HCT116 (cell line): ENCODE data around the gene SPPL2B. TPM values are rescaled to one million over a fixed set of nuclear protein-coding genes. Genes with fewer than 3 reads are reported as not detected.
A peak's percentile ranks its signal among the peaks of the same experiment; 100 is the strongest.

ENCODE experiments used
- ATAC-seq: fragments of 200-7000 bp; cut with Tn5 transposase; 2 replicates; pipeline ENCODE4 v1.9.1; 2020; ENCODE audit warnings: mild to moderate bottlenecking, moderate library complexity
- BruUV-seq: library from RNA; stranded (reverse); fragments of 400-500 nt; replicated peaks from 2 replicates; lab custom pipeline; 2021; lab: Mats Ljungman, UMichigan
- CTCF ChIA-PET: fragments of 300-600 bp; sonication (Branson Sonifier 250); formaldehyde crosslinking; loops from one replicate; lab custom pipeline; 2021; ENCODE audit warnings: antibody characterized with exemption; lab: Charles Lee
- POLR2A ChIA-PET: fragments of 300-600, 350-600 bp; sonication (Branson Sonifier 250); formaldehyde crosslinking; loops from one replicate; lab custom pipeline; 2021; ENCODE audit warnings: antibody characterized with exemption; lab: Charles Lee
- RAD21 ChIA-PET, 2 experiments: fragments of 300-600 bp; sonication (Branson Sonifier 250); formaldehyde crosslinking; loops; one replicate each; lab custom pipeline; 2023; ENCODE audit warnings: low total read pairs in 2 of 2; ENCODE audit not compliant: uncharacterized antibody in 2 of 2, unreplicated experiment in 2 of 2, low non-redundant PET in 1 of 2; lab: Charles Lee
- DNase-seq: peaks from one replicate; pipeline ENCODE4 v3.0.0-alpha.2; 2010; ENCODE audit warnings: low read depth, low spot score
- H2AFZ ChIP-seq: fragments of 200-600 bp; shearing (Covaris generic), sonication (generic); 2 replicates; pipeline ENCODE4 v1.6.1; 2017; ENCODE audit warnings: low read depth, mixed run types, mixed read lengths, antibody characterized with exemption, low read length; ENCODE audit not compliant: poor library complexity, severe bottlenecking
- H3K27ac ChIP-seq: 2 replicates; pipeline ENCODE4 v1.5.1; 2012; ENCODE audit warnings: low read depth, low read length
- H3K27me3 ChIP-seq: fragments of 200-600 bp; sonication (generic); 2 replicates; pipeline ENCODE4 v1.6.1; 2016; ENCODE audit warnings: mixed run types, low read length, mixed read lengths; ENCODE audit not compliant: insufficient read depth
- H3K36me3 ChIP-seq, 2 experiments: fragments of 200-500 bp in 1 of 2; fragments of 200-600 bp in 1 of 2; sonication (Bioruptor generic) in 1 of 2; sonication (generic) in 1 of 2; 2 replicates each; pipeline versions ENCODE4 v1.5.1 to v1.6.1; 2014 to 2016; ENCODE audit warnings: low read length in 2 of 2, inconsistent platforms in 1 of 2, mixed read lengths in 1 of 2, mixed run types in 1 of 2; ENCODE audit not compliant: insufficient read depth in 2 of 2, control insufficient read depth in 1 of 2
- H3K4me1 ChIP-seq, 2 experiments: fragments of 200-600 bp in 1 of 2; sonication (generic) in 1 of 2; 2 replicates each; pipeline versions ENCODE4 v1.5.1 to v1.6.1; 2012 to 2017; ENCODE audit warnings: low read length in 2 of 2, inconsistent platforms in 1 of 2, mild to moderate bottlenecking in 1 of 2, mixed read lengths in 1 of 2, mixed run types in 1 of 2, moderate library complexity in 1 of 2; ENCODE audit not compliant: insufficient read depth in 2 of 2, control insufficient read depth in 1 of 2
- H3K4me2 ChIP-seq: fragments of 200-600 bp; sonication (generic); 2 replicates; pipeline ENCODE4 v1.6.1; 2017; ENCODE audit warnings: mixed run types, low read length, mixed read lengths
- H3K4me3 ChIP-seq, 2 experiments: fragments of 200-600 bp in 1 of 2; sonication (generic) in 1 of 2; replicated peaks in 1 of 2; 2 replicates each; pipeline ENCODE4 v1.5.1; 2011 to 2016; ENCODE audit warnings: low read length in 2 of 2, control low read depth in 1 of 2, low read depth in 1 of 2, mild to moderate bottlenecking in 1 of 2, mixed read lengths in 1 of 2, mixed run types in 1 of 2
- H3K79me2 ChIP-seq: fragments of 200-600 bp; sonication (generic); 2 replicates; pipeline ENCODE4 v1.6.1; 2017; ENCODE audit warnings: mild to moderate bottlenecking, mixed run types, low read length, moderate library complexity, mixed read lengths; ENCODE audit not compliant: insufficient read depth
- H3K9ac ChIP-seq: fragments of 200-600 bp; sonication (generic); 2 replicates; pipeline ENCODE4 v1.6.1; 2016; ENCODE audit warnings: low read length, mixed read lengths
- H3K9me2 ChIP-seq: fragments of 200-600 bp; sonication (generic), shearing (Covaris generic); 2 replicates; pipeline ENCODE4 v1.6.1; 2017; ENCODE audit warnings: mixed run types, mild to moderate bottlenecking, moderate library complexity; ENCODE audit not compliant: insufficient read depth
- H3K9me3 ChIP-seq, 2 experiments: fragments of 200-500 bp in 1 of 2; fragments of 200-600 bp in 1 of 2; sonication (Bioruptor generic) in 1 of 2; sonication (generic) in 1 of 2; 2 replicates each; pipeline ENCODE4 v1.6.1; 2014 to 2017; ENCODE audit warnings: low read length in 2 of 2, mixed read lengths in 2 of 2, inconsistent platforms in 1 of 2, low read depth in 1 of 2, mild to moderate bottlenecking in 1 of 2, mixed run types in 1 of 2, moderate library complexity in 1 of 2; ENCODE audit not compliant: control insufficient read depth in 1 of 2, insufficient read depth in 1 of 2
- H4K20me1 ChIP-seq: fragments of 200-600 bp; sonication (generic), shearing (Covaris generic); 2 replicates; pipeline ENCODE4 v1.6.1; 2017; ENCODE audit warnings: mixed run types, mild to moderate bottlenecking, moderate library complexity; ENCODE audit not compliant: insufficient read depth
- CBX3 ChIP-seq: IDR thresholded peaks from 2 replicates; pipeline ENCODE4 v1.6.1; 2012; ENCODE audit warnings: low read depth
- FOSL1 ChIP-seq: IDR thresholded peaks from 2 replicates; pipeline ENCODE4 v1.6.1; 2012; ENCODE audit warnings: low read depth
- POLR2A ChIP-seq: IDR thresholded peaks from 2 replicates; pipeline ENCODE4 v1.7.0; 2011; ENCODE audit warnings: borderline replicate concordance; ENCODE audit not compliant: insufficient read depth, insufficient read length; ENCODE audit errors: extremely low read depth
- POLR2AphosphoS5 ChIP-seq: IDR thresholded peaks from 2 replicates; pipeline ENCODE4 v1.6.1; 2011; ENCODE audit warnings: mild to moderate bottlenecking, low read depth, low read length, moderate library complexity
- REST ChIP-seq: IDR thresholded peaks from 2 replicates; pipeline ENCODE4 v1.6.1; 2012; ENCODE audit warnings: low read depth
- SIN3A ChIP-seq: IDR thresholded peaks from 2 replicates; pipeline ENCODE4 v1.6.1; 2012; ENCODE audit warnings: low read depth
- SP1 ChIP-seq: IDR thresholded peaks from 2 replicates; pipeline ENCODE4 v1.6.1; 2012; ENCODE audit warnings: low read depth
- intact Hi-C: fragments of 100-400 bp; cut with micrococcal nuclease; formaldehyde crosslinking; loops from 2 replicates; pipeline ENCODE4 v1.10.0; 2022
- total RNA-seq: library from RNA; stranded (reverse); gene quantifications from one replicate; pipeline ENCODE4 v1.2.1, GENCODE V29; 2021; ENCODE audit not compliant: unreplicated experiment

Gene SPPL2B
- total RNA-seq, 1 experiment from 2014 or later, result 83.1 TPM

- no peak for TF ChIP-seq REST
- no peak for TF ChIP-seq POLR2AphosphoS5
- TF ChIP-seq, all 23 proteins: peak for 0
These were observed 5.9 kb downstream of the SPPL2B start (continued) for GRCh38 chr19:2334426-2334825.

DNA sequence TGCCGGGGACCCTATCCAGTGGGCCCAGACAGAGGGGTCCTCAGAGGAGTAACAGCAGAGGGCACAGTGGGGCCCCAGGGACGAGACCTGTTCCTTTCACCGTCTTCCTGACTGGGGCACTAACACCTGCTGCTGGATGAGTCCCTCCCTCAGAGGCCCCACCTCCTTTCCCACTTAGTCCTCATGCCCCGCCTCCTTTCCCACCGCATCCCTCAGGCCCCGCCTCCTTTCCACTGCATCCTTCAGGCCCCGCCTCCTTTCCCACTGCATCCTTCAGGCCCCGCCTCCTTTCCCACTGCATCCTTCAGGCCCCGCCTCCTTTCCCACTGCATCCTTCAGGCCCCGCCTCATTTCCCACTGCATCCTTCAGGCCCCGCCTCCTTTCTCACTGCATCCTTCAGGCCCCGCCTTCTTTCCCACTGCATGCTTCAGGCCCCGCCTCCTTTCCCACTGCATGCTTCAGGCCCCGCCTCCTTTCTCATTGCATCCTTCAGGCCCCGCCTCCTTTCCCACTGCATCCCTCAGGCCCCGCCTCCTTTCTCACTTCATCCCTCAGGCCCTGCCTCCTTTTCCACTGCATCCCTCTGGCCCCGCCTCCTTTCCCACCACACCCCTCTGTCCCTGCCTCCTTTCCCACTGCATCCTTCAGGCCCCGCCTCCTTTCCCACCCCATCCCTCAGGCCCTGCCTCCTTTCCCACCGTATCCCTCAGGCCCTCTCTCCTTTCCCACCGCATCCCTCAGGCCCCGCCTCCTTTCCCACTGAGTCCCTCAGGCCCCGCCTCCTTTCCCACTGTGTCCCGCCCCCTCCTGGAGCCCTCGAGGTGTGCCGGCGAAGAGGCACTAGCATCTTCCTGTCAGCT, 6.7 kb downstream of the SPPL2B start:
- intact Hi-C loops, result no loop called here
- H3K4me1 ChIP-seq, result peaks cover 4 to 11% of the 10 kb centered on the region in 2 experiments; a peak in 1 of 4 replicates
- DNase-seq, result no peak
- no TSS peak for BruUV-seq
- H3K9me2 ChIP-seq, result no peaks in the 10 kb centered on the region
- ChIA-PET POLR2A (no interaction called here), CTCF (no interaction called here), RAD21 (no interaction called here)
- H3K9me3 ChIP-seq, result peaks cover 0 to 11% of the 10 kb centered on the region in 2 experiments; a peak in 1 of 4 replicates
- no peak overlapping the region for H3K4me3 ChIP-seq
- TF ChIP-seq POLR2A, result no peak
- no peak for TF ChIP-seq CBX3
- no peak for TF ChIP-seq SP1
- no peak for TF ChIP-seq FOSL1
- TF ChIP-seq SIN3A, result no peak
- H3K79me2 ChIP-seq, result peaks cover 60% of the 10 kb centered on the region
- H3K36me3 ChIP-seq, result no peaks in the 10 kb centered on the region
- H3K9ac ChIP-seq, result no peak overlapping the region
- H2AFZ ChIP-seq, result no peak overlapping the region
- ATAC-seq, result peak; percentile 28; the same call in 1 of the 2 replicates
- no peaks in the 10 kb centered on the region; the same call in 1 of the 2 replicates for H4K20me1 ChIP-seq
- H3K27me3 ChIP-seq, result no peaks in the 10 kb centered on the region
- H3K4me2 ChIP-seq, result no peak overlapping the region
- H3K27ac ChIP-seq, result peak overlapping the region; percentile 35; the same call in 1 of the 2 replicates
